ENCODE results near the gene FOLR1.

- TF ChIP-seq CTCF (conservative IDR thresholded peaks at IDR 0.05; ENCODE audit: low read length) (no peak), EZH2phosphoT487 (IDR thresholded peaks at IDR 0.05; ENCODE audit: borderline replicate concordance) (no peak)
Measured at GRCh38 chr11:72202571-72202970, 10.6 kb downstream of the FOLR1 start.
